ENCODE data around the gene OSBP2.

DNA sequence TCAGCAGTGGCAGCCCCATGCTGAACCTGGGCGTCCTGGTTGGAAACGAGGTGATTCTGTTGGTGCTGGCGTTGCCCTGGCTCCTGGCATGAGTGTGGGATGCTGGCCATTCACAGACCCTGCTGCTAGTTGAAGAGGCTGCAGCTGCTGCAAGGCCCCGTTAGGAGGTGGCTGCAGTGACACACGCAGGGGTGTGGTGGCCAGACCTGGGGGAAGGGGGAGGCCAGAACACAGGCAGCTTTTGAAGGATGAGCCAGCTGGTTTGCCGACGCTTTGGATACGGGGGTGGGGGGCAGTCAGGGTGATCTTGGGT lies 196.7 kb downstream of the OSBP2 start:
- TF ChIP-seq, protein P1, sequence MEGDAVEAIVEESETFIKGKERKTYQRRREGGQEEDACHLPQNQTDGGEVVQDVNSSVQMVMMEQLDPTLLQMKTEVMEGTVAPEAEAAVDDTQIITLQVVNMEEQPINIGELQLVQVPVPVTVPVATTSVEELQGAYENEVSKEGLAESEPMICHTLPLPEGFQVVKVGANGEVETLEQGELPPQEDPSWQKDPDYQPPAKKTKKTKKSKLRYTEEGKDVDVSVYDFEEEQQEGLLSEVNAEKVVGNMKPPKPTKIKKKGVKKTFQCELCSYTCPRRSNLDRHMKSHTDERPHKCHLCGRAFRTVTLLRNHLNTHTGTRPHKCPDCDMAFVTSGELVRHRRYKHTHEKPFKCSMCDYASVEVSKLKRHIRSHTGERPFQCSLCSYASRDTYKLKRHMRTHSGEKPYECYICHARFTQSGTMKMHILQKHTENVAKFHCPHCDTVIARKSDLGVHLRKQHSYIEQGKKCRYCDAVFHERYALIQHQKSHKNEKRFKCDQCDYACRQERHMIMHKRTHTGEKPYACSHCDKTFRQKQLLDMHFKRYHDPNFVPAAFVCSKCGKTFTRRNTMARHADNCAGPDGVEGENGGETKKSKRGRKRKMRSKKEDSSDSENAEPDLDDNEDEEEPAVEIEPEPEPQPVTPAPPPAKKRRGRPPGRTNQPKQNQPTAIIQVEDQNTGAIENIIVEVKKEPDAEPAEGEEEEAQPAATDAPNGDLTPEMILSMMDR (IDR thresholded peaks at IDR 0.05), result no peak
- TF ChIP-seq EZH2 (IDR thresholded peaks at IDR 0.05), result no peak

Measured in neural progenitor cell (in vitro differentiated cells).